ENCODE results near the gene KCNN3. TPM values are rescaled to one million over a fixed set of nuclear protein-coding genes. Genes with fewer than 3 reads are reported as not detected.

The KCNN3 gene
- total RNA-seq, 1 experiment from 2014 or later: 0.26 TPM

GRCh38 chr1:154801234-154802011, 68.7 kb downstream of the KCNN3 start:
- POLR2A ChIA-PET (ENCODE audit: unreplicated experiment): no interaction called here

GRCh38 chr1:154799188-154799587, 70.9 kb downstream of the KCNN3 start:
- H4K20me1 ChIP-seq (ENCODE audit: low read length): no peaks in the 10 kb centered on the region
- no peak overlapping the region for H3K4me3 ChIP-seq (ENCODE audit: low read length)
- no peak overlapping the region for H3K9ac ChIP-seq (ENCODE audit: low read length)
- H3K4me1 ChIP-seq (ENCODE audit: insufficient read depth, low read length): no peaks in the 10 kb centered on the region
- no peaks in the 10 kb centered on the region for H3K79me2 ChIP-seq (ENCODE audit: low read length)
- no TSS peak for BruUV-seq (replicated peaks)
- H3F3A ChIP-seq (ENCODE audit: low read length, unreplicated experiment): no peaks in the 10 kb centered on the region
- DNase-seq: no peak
- ChIA-PET POLR2A (ENCODE audit: unreplicated experiment) (no interaction called here), CTCF (no interaction called here)
- H2AFZ ChIP-seq (ENCODE audit: low read length): no peak overlapping the region
- no peaks in the 10 kb centered on the region for H3K9me2 ChIP-seq (replicated peaks; ENCODE audit: low read length)
- peaks cover 94% of the 10 kb centered on the region for H3K27me3 ChIP-seq (ENCODE audit: low read length)
- ATAC-seq: no peak
- intact Hi-C loops (cut with micrococcal nuclease): no loop called here
- no peak overlapping the region for H3K27ac ChIP-seq (ENCODE audit: low read length)
- TF ChIP-seq CTCF (conservative IDR thresholded peaks at IDR 0.05; ENCODE audit: low read depth, low read length): no peak
- TF ChIP-seq EZH2phosphoT487 (IDR thresholded peaks at IDR 0.05; ENCODE audit: borderline replicate concordance, low read length): no peak
- no peak for TF ChIP-seq EZH2 (IDR thresholded peaks at IDR 0.05; ENCODE audit: low read length, unreplicated experiment)
- no peaks in the 10 kb centered on the region for H3K9me3 ChIP-seq (ENCODE audit: low read length)
- H3K4me2 ChIP-seq (ENCODE audit: low read length): no peak overlapping the region
- H3K36me3 ChIP-seq (ENCODE audit: low read depth, low read length): no peaks in the 10 kb centered on the region

More at GRCh38 chr1:154801234-154802011, 68.7 kb downstream of the KCNN3 start:
- no peak overlapping the region for H3K4me3 ChIP-seq (ENCODE audit: low read length)
- H3K27me3 ChIP-seq (ENCODE audit: low read length): peaks cover 94% of the 10 kb centered on the region
- ATAC-seq (no peak), DNase-seq (no peak)
- no peak overlapping the region for H3K9ac ChIP-seq (ENCODE audit: low read length)
- no peaks in the 10 kb centered on the region for H3K9me2 ChIP-seq (replicated peaks; ENCODE audit: low read length)
- H3F3A ChIP-seq (ENCODE audit: low read length, unreplicated experiment): no peaks in the 10 kb centered on the region
- H3K9me3 ChIP-seq (ENCODE audit: low read length): no peaks in the 10 kb centered on the region
- CTCF ChIA-PET: no interaction called here
- no peak overlapping the region for H3K27ac ChIP-seq (ENCODE audit: low read length)
- BruUV-seq (replicated peaks): no TSS peak
- H3K36me3 ChIP-seq (ENCODE audit: low read depth, low read length): no peaks in the 10 kb centered on the region
- no peak overlapping the region for H3K4me2 ChIP-seq (ENCODE audit: low read length)
- H4K20me1 ChIP-seq (ENCODE audit: low read length): no peaks in the 10 kb centered on the region
- no peaks in the 10 kb centered on the region for H3K79me2 ChIP-seq (ENCODE audit: low read length)
- TF ChIP-seq EZH2 (IDR thresholded peaks at IDR 0.05; ENCODE audit: low read length, unreplicated experiment): no peak
- TF ChIP-seq EZH2phosphoT487 (IDR thresholded peaks at IDR 0.05; ENCODE audit: borderline replicate concordance, low read length): no peak
- no peak for TF ChIP-seq CTCF (conservative IDR thresholded peaks at IDR 0.05; ENCODE audit: low read depth, low read length)
- intact Hi-C loops (cut with micrococcal nuclease): no loop called here
- no peak overlapping the region for H2AFZ ChIP-seq (ENCODE audit: low read length)
- no peaks in the 10 kb centered on the region for H3K4me1 ChIP-seq (ENCODE audit: insufficient read depth, low read length)

- Histone ChIP-seq H3K36me3 (ENCODE audit: low read depth, low read length) (no peaks in the 10 kb centered on the region), H2AFZ (ENCODE audit: low read length) (no peak overlapping the region), H3F3A (ENCODE audit: low read length, unreplicated experiment) (no peaks in the 10 kb centered on the region), H3K27ac (ENCODE audit: low read length) (no peak overlapping the region), H3K9me2 (replicated peaks; ENCODE audit: low read length) (no peaks in the 10 kb centered on the region), H3K4me1 (ENCODE audit: insufficient read depth, low read length) (no peaks in the 10 kb centered on the region), H3K4me2 (ENCODE audit: low read length) (no peak overlapping the region), H3K4me3 (ENCODE audit: low read length) (no peak overlapping the region), H4K20me1 (ENCODE audit: low read length) (no peaks in the 10 kb centered on the region), H3K79me2 (ENCODE audit: low read length) (no peaks in the 10 kb centered on the region), H3K27me3 (ENCODE audit: low read length) (peaks cover 94% of the 10 kb centered on the region), H3K9ac (ENCODE audit: low read length) (no peak overlapping the region), H3K9me3 (ENCODE audit: low read length) (no peaks in the 10 kb centered on the region)
- ATAC-seq (no peak), DNase-seq (no peak)
- BruUV-seq (replicated peaks): no TSS peak
- intact Hi-C loops (cut with micrococcal nuclease): no loop called here
- CTCF ChIA-PET: no interaction called here
- POLR2A ChIA-PET (ENCODE audit: unreplicated experiment): no interaction called here
- no peak for TF ChIP-seq EZH2 (IDR thresholded peaks at IDR 0.05; ENCODE audit: low read length, unreplicated experiment)
- TF ChIP-seq CTCF (conservative IDR thresholded peaks at IDR 0.05; ENCODE audit: low read depth, low read length): no peak
- TF ChIP-seq EZH2phosphoT487 (IDR thresholded peaks at IDR 0.05; ENCODE audit: borderline replicate concordance, low read length): no peak
Measured at GRCh38 chr1:154798645-154799044, 71.4 kb downstream of the KCNN3 start.
